Adipocyte (in vitro differentiated cells): Measurements from ENCODE around the gene GPR85.
"Not testable (repeated sequence)": the region's sequence is repeated elsewhere in the genome, so short reads cannot be mapped to it uniquely, and the experiment has no call there.

Experiments used
- DNase-seq: peaks from one replicate; pipeline ENCODE4 v3.0.0-alpha.2; 2015; ENCODE audit warnings: low read depth
- H3K27me3 ChIP-seq: replicated peaks from 2 replicates; pipeline ENCODE4 v1.7.0; 2013; ENCODE audit warnings: mild to moderate bottlenecking, low read length, moderate library complexity; ENCODE audit not compliant: control insufficient read depth, insufficient read depth
- H3K36me3 ChIP-seq: 2 replicates; pipeline ENCODE4 v1.7.0; 2013; ENCODE audit warnings: low read length, mild to moderate bottlenecking, moderate library complexity; ENCODE audit not compliant: control insufficient read depth, insufficient read depth, severe bottlenecking
- H3K4me1 ChIP-seq: 2 replicates; pipeline ENCODE4 v1.7.0; 2013; ENCODE audit warnings: mild to moderate bottlenecking, low read length, moderate library complexity; ENCODE audit not compliant: control insufficient read depth, insufficient read depth
- H3K4me3 ChIP-seq: 2 replicates; pipeline ENCODE4 v1.7.0; 2013; ENCODE audit warnings: mild to moderate bottlenecking, low read length, moderate library complexity
- H3K9ac ChIP-seq: 2 replicates; pipeline ENCODE4 v1.7.0; 2013; ENCODE audit warnings: mild to moderate bottlenecking, low read length, moderate library complexity
- H3K9me3 ChIP-seq: 2 replicates; pipeline ENCODE4 v1.7.0; 2013; ENCODE audit warnings: mild to moderate bottlenecking, low read length, moderate library complexity; ENCODE audit not compliant: control insufficient read depth

GPR85 gene

GRCh38 chr7:113083132-113083815 lies 3.4 kb downstream of the GPR85 start:
- Histone ChIP-seq H3K4me1 (peaks cover 12% of the 10 kb centered on the region), H3K36me3 (no peaks in the 10 kb centered on the region), H3K27me3 (no peaks in the 10 kb centered on the region), H3K4me3 (no peak overlapping the region), H3K9me3 (no peaks in the 10 kb centered on the region), H3K9ac (no peak overlapping the region)
- no peak for DNase-seq

DNA sequence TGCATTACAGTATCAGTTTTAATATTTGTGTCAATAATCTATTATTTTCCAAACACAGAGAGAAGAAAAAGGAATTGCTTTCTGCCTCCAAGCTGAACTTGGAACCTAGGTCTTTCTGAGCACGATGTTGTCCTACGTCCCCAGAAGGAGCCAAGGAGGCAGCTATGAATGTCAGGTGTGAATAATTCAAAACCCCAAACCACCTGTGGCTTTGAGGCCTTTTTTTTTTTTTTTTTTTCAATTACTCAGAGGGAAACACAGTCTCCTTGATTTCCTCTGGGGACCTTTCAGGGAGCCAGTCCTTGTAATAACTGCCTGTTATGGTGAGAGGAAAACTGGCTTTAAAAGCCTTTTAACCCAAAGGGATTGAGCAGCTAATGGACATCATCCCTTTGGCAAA lies 8.3 kb downstream of the GPR85 start:
- no peak for DNase-seq
- Histone ChIP-seq H3K27me3 (no peaks in the 10 kb centered on the region), H3K9me3 (no peaks in the 10 kb centered on the region), H3K4me1 (no peaks in the 10 kb centered on the region), H3K36me3 (no peaks in the 10 kb centered on the region), H3K9ac (no peak overlapping the region), H3K4me3 (no peak overlapping the region)

GRCh38 chr7:113076703-113077102 lies 9.9 kb downstream of the GPR85 start:
- Histone ChIP-seq H3K4me3 (no peak overlapping the region), H3K27me3 (no peaks in the 10 kb centered on the region), H3K9me3 (no peaks in the 10 kb centered on the region), H3K9ac (no peak overlapping the region), H3K4me1 (no peaks in the 10 kb centered on the region), H3K36me3 (no peaks in the 10 kb centered on the region)
- DNase-seq = no peak

- Histone ChIP-seq H3K27me3 (no peaks in the 10 kb centered on the region), H3K9me3 (no peaks in the 10 kb centered on the region), H3K4me1 (peaks cover 4% of the 10 kb centered on the region), H3K36me3 (no peaks in the 10 kb centered on the region), H3K4me3 (no peak overlapping the region), H3K9ac (no peak overlapping the region)
- DNase-seq = peak; percentile 32
Observed at GRCh38 chr7:113071465-113071864, 15.2 kb downstream of the GPR85 start.

DNA sequence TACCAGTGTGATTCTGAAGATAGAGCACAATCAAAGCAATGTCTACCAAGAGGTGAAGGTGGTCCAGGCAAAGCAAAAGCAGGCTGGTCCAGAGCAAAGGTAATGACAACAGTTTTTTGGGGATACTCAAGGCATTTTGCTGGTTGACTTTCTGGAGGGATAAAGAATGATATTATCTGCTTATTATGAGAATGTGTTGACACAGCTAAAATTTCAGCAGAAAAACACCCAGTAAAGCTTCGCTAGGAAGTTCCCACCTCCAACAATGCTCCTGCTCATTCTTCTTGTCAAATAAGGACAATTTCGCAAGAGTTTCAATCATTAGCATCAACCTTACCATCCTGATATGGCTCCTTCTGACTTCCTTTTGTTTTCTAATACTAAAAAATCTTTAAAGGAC lies 24.1 kb downstream of the GPR85 start:
- no peaks in the 10 kb centered on the region for H3K36me3 ChIP-seq
- no peak overlapping the region for H3K9ac ChIP-seq
- H3K4me1 ChIP-seq = no peaks in the 10 kb centered on the region
- DNase-seq = no peak
- no peak overlapping the region for H3K4me3 ChIP-seq
- no peaks in the 10 kb centered on the region for H3K27me3 ChIP-seq
- no peaks in the 10 kb centered on the region for H3K9me3 ChIP-seq

- no peaks in the 10 kb centered on the region for H3K36me3 ChIP-seq
- H3K9ac ChIP-seq = no peak overlapping the region
- no peaks in the 10 kb centered on the region for H3K27me3 ChIP-seq
- no peak for DNase-seq
- no peak overlapping the region for H3K4me3 ChIP-seq
- H3K4me1 ChIP-seq = no peaks in the 10 kb centered on the region
- H3K9me3 ChIP-seq = no peaks in the 10 kb centered on the region
Observed at GRCh38 chr7:113060100-113060499, 26.5 kb downstream of the GPR85 start.

DNA sequence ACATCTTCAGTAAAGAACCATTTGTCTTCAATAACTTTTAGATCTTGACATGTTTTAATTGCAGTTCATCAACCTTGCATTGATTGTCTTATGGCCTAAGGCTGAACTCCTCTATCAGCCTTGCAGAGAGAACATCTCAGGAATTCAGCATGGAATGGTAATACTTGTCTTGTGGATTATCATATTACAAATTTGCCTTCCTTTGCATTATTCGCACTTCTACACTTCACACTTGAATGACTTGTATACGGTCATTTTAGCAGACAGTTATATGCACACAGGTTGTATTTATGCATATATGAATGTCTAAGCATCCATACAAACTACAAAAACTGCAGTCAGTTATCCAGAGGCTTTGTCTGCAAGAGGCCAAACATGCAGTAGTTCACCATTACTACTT lies 31.7 kb downstream of the GPR85 start:
- no peak overlapping the region for H3K4me3 ChIP-seq
- H3K9ac ChIP-seq = no peak overlapping the region
- no peaks in the 10 kb centered on the region for H3K27me3 ChIP-seq
- H3K9me3 ChIP-seq = no peaks in the 10 kb centered on the region
- H3K4me1 ChIP-seq = no peaks in the 10 kb centered on the region
- H3K36me3 ChIP-seq = no peaks in the 10 kb centered on the region
- DNase-seq = no peak

GRCh38 chr7:113054272-113054671 lies 32.4 kb downstream of the GPR85 start:
- H3K27me3 ChIP-seq, H3K9me3 ChIP-seq, H3K36me3 ChIP-seq, H3K4me3 ChIP-seq, DNase-seq, H3K4me1 ChIP-seq, H3K9ac ChIP-seq: not testable (repeated sequence)

- H3K4me1 ChIP-seq, H3K9ac ChIP-seq, H3K4me3 ChIP-seq, H3K36me3 ChIP-seq, H3K27me3 ChIP-seq, DNase-seq, H3K9me3 ChIP-seq: not testable (repeated sequence)
Observed at GRCh38 chr7:113049221-113049620, 37.4 kb downstream of the GPR85 start.

DNA sequence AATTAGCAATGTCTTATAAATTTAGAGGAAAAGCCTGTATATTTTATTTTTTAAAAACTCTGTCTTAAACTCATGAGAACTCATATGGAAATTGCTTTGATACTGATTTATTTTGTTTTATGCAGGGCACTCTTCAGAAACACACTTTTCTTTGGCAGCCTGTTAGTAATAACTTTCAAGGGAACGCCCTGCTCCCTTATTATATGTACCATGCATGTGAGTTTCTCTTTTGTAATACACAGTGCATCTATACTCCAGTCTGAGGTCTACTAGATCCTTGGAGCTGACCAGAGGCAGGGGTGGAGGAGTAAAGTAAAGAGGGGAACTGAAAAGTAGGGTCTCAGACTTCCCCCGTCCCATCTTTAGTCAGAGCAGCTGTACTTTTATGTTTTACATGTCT lies 40.2 kb downstream of the GPR85 start:
- Histone ChIP-seq H3K4me3 (no peak overlapping the region), H3K36me3 (no peaks in the 10 kb centered on the region), H3K27me3 (peaks cover 5% of the 10 kb centered on the region), H3K4me1 (no peaks in the 10 kb centered on the region), H3K9me3 (peaks cover 3% of the 10 kb centered on the region), H3K9ac (no peak overlapping the region)
- DNase-seq = peak; percentile 13

GRCh38 chr7:113045379-113045778 lies 41.2 kb downstream of the GPR85 start:
- Histone ChIP-seq H3K9me3 (peaks cover 3% of the 10 kb centered on the region), H3K4me3 (no peak overlapping the region), H3K4me1 (no peaks in the 10 kb centered on the region), H3K36me3 (no peaks in the 10 kb centered on the region), H3K9ac (no peak overlapping the region), H3K27me3 (peaks cover 5% of the 10 kb centered on the region)
- no peak for DNase-seq

DNA sequence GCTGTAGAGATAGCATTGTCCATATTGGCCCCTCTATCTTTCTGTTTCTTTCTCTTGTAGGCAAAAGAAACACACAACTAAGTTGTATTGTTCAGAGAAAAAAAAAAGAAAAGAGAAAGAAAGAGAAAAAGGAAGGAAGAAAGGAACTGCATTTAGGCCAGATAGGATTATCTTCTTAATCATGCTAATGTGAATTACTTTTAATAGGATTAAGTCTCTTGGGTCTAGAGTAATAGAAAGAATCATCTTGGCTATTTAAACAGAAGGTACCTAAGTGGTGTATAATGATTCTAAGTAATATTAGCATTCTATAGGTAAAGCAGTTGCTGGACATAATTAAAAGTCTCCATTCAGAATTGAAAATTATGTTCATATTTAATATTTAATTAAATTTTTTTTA lies 42.2 kb downstream of the GPR85 start:
- Histone ChIP-seq H3K9ac (no peak overlapping the region), H3K36me3 (no peaks in the 10 kb centered on the region), H3K4me3 (no peak overlapping the region), H3K9me3 (peaks cover 3% of the 10 kb centered on the region), H3K27me3 (peaks cover 5% of the 10 kb centered on the region), H3K4me1 (no peaks in the 10 kb centered on the region)
- no peak for DNase-seq
